ENCODE results near the gene ADAMTSL3.

Gene ADAMTSL3

GRCh38 chr15:83843471-83843871, 189.5 kb downstream of the ADAMTSL3 start:
- DNase-seq = no peak

DNA sequence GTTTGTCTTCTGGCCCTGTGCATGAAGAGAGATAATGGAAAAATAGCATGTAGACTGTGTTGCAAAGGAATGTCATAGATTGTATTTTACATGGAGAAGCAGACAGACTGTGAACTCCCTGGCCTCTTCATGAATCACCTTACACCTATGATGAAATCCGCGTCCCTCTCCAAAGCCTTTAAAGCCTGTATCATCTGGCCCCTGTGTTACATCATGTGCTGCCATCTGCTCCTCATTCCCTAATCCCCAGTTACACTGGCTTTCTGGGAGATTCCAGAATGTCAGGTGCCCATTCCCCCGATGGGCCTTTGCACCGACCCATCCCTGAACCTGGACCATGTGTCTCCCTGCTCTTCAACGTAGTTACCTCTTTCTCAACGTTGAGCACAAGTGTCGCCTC, 190.8 kb downstream of the ADAMTSL3 start:
- DNase-seq = no peak

DNA sequence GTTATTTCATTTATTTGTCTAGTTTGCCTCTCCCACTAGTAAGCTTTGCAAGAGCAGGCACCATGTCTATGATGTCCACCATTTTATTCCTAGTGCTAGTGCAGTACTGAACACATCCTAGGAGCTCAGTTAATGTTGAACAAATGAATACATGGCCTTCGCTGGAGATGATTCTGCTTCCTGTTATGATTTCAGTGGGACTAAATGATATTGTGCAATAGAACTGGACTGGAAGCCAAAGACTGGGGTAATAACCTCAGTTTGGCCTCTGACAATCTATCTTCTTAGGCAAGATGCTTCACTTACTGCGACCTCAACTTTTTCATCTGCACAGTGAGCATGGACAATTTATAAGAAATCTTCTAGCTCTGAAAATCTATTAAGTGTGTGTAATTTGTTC, 191.3 kb downstream of the ADAMTSL3 start:
- no peak for DNase-seq

- DNase-seq = no peak
Observed at GRCh38 chr15:83846847-83847246, 192.9 kb downstream of the ADAMTSL3 start.

GRCh38 chr15:83848315-83849050, 194.6 kb downstream of the ADAMTSL3 start:
- DNase-seq = no peak

GRCh38 chr15:83850015-83850414, 196.1 kb downstream of the ADAMTSL3 start:
- DNase-seq = no peak

- DNase-seq = no peak
Observed at GRCh38 chr15:83850501-83851245, 196.8 kb downstream of the ADAMTSL3 start.

DNA sequence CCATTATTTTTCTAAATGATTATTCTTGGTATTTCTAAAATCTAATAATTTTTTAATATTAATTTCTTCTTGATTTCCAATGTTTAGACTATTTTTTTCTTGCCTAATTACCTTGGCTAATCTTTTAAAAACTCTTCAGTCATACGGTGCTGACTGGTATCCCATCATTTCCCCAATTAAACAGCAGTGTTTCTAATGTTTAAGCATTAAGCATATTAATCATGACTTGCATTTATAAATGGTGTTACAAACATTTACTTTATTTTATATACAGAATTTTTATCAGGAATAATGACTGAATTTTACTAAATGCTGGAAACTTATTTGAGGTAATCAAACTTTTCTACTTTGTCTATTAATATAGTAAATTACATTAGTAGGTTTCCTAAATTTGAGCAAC, 199.3 kb downstream of the ADAMTSL3 start:
- DNase-seq = no peak

DNA sequence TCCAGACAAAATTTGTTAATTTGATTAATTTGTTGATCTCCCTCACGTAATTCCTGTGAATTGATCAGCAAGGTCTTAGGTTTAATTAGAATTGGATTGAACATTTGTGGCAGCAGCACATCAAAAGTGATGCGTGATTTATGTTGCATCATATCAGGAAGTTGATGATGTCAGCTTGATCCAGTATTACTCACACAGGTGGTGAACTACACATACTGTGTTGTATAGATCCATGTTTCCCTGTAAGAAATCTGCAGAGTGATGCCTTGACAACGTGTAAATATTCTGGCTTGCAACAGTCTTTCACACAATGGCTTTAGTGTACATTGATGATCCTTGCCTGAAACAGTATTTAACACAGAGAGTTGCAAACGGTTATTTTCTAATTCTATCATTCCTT, 200.4 kb downstream of the ADAMTSL3 start:
- no peak for DNase-seq

DNA sequence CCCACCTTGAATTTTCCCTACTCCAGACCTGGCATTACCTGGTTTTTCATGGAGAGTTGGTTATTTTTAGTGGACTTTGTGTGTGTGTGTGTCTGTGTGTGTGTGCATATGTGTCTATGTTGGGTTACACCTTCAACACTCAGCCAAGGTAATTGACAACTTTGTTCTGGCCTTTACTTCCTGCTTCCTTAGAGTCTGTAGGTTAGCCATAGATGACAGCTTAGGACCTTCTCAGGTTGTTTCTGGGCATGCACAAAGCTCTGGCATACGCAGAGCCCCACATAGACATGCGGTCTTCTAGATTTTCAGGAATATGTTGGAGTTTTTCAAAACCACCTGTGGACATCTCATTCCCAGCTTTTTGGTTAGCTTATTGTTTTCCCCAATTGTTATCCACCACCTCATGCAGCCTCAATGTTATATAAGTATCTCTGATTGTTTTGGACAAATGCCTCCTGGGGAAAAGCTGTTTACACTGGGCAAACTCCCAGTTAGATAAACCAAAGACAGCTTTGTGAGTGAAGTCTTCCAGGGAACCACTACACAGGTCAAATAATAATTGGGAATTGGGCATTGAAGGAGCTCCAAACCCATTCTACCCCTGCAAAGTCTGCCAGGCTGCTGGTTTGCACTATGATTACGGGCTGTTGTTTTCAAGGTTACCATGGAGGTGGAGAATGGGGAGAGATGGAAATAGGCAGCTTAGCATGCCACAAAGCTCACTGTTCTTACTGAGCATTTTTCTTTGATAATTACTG, 201.2 kb downstream of the ADAMTSL3 start:
- DNase-seq = no peak

- no peak for DNase-seq
Observed at GRCh38 chr15:83855956-83856355, 202.0 kb downstream of the ADAMTSL3 start.

DNA sequence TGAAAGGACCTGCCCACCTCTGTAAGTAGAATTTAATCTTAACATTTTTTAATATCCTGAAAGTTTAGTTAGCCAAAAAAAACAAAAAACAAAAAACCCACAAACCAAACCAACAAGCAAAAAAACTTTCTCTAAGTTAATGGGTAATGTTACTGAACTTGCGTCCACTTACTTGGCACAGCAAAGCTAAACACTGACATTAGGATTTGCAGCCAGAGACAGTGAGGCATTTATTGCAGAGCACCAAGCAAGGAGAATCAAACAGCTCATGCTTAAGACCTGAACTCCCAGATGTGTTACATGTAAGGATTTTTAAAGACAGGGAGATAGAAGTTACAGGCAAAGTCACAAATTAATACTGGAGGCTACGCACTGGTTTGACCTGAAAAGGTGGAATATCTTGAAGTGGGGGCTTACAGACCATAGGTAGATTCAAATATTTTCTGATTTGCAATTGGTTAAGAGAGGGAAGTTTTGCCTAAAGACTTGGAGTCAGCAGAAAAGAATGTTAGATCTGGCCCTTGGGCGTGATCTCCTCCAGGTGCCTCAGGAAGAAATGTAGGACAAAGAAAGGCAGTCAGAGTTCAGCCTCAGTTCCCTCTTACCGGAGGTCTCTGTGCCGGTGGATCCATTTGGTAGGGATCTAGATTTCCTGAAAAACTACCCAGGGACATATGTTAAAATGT, 205.0 kb downstream of the ADAMTSL3 start:
- no peak for DNase-seq

- DNase-seq = no peak
Observed at GRCh38 chr15:83866692-83867091, 212.8 kb downstream of the ADAMTSL3 start.

- no peak for DNase-seq
Observed at GRCh38 chr15:83869341-83869740, 215.4 kb downstream of the ADAMTSL3 start.

DNA sequence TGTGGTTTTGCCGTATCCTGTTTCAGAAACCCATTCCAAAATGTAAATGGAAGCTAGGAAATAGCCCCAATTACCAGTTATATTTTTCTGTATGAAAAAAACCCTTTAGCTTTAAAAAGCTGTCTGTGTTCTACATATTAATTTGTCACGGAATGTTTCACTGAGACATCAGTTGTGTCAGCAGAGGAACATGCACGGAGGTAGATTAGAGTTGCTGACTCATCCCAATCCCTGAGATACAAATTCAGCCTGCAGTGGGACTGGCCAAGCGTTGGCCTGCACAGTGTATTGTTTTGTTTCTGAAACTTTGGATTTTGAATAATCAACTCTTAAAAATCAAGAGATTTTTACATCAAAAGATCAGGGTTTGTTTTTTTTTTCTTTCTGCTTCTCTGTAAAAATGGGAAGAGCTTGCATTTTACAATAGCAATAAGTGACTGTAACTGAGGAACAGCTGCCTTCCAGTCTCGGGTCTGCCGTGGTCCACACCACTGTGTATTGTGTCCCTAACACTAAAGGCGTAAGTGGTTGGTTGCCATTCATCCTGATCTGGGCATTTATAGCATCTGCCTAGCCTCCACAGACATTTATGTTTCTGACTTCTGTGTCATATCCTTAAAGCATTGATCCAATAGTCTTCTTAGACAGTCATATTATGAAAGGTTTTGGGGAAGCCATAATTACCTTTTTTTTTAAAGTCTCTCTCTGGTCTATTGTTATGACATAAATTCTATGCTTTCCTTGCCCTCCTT, 218.1 kb downstream of the ADAMTSL3 start:
- no peak for DNase-seq

GRCh38 chr15:83873966-83874365, 220.0 kb downstream of the ADAMTSL3 start:
- no peak for DNase-seq

DNA sequence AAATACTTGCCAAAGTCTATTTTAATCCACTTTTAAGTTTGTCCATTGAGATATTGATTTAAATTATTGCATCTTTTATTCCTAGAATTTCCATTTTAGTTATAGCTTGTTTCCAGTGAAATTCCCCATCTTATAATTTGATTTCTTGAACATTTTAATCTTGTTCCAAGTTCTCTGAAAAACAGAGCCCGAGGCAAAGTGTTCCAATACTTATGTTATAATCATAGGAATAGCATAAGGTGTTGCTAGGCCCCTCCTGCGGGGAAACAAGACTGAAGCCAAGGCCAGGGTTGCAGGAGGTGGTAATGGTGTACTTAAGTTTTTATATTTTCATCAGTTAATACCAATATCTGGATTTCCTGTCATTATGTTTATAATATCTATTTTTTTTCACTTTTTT, 226.6 kb downstream of the ADAMTSL3 start:
- DNase-seq = no peak

DNA sequence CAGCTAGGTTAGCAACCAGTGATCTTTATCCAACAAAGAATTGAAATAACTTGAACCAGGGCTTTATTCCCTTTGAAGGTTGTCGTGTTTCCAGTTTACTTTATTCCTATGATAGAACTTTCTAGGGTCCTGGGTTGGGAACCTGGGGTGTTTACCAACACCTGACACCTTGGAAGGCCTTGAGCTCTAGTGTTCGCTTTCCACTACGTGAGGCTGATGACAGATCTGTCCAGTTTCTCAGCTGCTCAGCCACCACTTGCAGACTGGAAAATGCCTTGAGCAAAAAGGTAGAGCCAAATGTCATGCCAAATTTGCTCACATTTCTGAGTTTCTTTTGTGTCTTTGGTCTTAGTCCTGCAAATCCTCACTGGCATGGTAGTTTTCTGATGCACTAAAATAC, 227.2 kb downstream of the ADAMTSL3 start:
- DNase-seq = no peak

DNA sequence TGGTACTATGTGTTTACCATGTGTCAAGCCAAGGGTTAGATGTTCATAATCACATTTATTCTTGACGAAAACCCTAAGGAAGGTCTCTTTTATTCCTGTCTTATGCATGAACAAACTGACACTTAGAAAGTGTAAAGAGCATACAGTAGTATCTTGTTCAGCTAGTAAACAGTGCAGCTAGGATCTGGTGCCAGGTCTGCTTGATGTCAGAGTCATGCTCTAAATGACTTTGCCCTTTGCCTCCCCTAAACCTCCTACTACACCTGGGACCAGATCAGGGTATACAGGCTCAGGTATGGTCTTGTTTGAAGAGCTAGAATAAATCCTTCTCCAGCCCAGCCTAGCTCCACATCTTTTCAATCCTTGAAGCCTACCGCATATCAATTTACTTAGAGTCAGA, 232.4 kb downstream of the ADAMTSL3 start:
- no peak for DNase-seq

DNA sequence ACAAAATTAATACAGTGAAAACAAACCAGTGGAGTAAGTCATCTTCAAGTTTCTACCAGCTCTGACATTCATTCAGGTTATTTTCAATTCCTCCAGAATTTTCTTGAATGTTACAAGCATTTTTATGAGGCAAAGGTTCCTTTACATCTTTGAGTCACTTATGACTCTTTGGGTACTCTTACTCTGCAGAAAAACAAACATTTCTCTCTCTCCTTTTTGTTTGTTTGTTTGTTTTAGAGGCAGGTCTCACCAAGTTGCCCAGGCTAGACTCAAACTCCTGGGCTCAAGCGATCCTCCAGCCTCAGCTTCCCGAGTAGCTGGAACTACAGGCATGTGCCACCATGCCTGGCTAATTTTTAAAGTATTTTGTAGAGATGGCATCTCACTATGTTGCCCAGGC, 233.5 kb downstream of the ADAMTSL3 start:
- no peak for DNase-seq

- DNase-seq = no peak
Observed at GRCh38 chr15:83887961-83888360, 234.0 kb downstream of the ADAMTSL3 start.

- DNase-seq = no peak
Observed at GRCh38 chr15:83889995-83890394, 236.1 kb downstream of the ADAMTSL3 start.
